Body of pancreas (tissue), 4 donors: ENCODE results near the gene RAP1GAP2.
"Not testable (repeated sequence)": the region's sequence is repeated elsewhere in the genome, so short reads cannot be mapped to it uniquely, and the experiment has no call there.

Experiments
- POLR2A ChIP-seq, 3 donors: fragments of 450-650 bp; IDR thresholded peaks; one replicate each; pipeline ENCODE4 v1.6.1; 2016; ENCODE audit warnings: antibody characterized with exemption in 3 of 3, mild to moderate bottlenecking in 2 of 3
- TF ChIP-seq, protein P1 (sequence below), 7 experiments: fragments of 450-650 bp in 4 of 7; fragments of 200-600 bp in 3 of 7; sonication (generic) in 3 of 7; IDR thresholded peaks; one replicate each; pipeline ENCODE4 v1.5.1; 2016 to 2019; ENCODE audit warnings: antibody characterized with exemption in 7 of 7

DNA sequence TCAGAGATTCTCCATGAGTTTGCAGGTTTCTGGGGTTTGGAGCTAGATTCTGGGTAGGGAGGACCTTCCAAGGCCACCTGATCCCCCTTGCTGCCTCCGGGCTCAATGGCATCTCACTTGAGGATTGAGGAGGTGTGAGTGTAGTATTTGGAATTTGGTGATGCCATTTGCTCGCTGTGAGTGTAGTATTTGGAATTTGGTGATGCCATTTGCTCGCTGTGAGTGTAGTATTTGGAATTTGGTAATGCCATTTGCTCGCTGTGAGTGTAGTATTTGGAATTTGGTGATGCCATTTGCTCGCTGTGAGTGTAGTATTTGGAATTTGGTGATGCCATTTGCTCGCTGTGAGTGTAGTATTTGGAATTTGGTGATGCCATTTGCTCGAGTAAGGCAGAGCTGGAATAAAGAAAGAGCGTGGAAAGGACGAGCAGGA is 202.2 kb downstream of the RAP1GAP2 start:
- TF ChIP-seq, protein P1, sequence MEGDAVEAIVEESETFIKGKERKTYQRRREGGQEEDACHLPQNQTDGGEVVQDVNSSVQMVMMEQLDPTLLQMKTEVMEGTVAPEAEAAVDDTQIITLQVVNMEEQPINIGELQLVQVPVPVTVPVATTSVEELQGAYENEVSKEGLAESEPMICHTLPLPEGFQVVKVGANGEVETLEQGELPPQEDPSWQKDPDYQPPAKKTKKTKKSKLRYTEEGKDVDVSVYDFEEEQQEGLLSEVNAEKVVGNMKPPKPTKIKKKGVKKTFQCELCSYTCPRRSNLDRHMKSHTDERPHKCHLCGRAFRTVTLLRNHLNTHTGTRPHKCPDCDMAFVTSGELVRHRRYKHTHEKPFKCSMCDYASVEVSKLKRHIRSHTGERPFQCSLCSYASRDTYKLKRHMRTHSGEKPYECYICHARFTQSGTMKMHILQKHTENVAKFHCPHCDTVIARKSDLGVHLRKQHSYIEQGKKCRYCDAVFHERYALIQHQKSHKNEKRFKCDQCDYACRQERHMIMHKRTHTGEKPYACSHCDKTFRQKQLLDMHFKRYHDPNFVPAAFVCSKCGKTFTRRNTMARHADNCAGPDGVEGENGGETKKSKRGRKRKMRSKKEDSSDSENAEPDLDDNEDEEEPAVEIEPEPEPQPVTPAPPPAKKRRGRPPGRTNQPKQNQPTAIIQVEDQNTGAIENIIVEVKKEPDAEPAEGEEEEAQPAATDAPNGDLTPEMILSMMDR (IDR thresholded peaks at IDR 0.05), result not testable (repeated sequence)
- not testable (repeated sequence) for TF ChIP-seq POLR2A (IDR thresholded peaks at IDR 0.05)
